Measurements from ENCODE around the gene PSORS1C2. TPM values are rescaled to one million over a fixed set of nuclear protein-coding genes. Genes with fewer than 3 reads are reported as not detected.
A peak's percentile ranks its signal among the peaks of the same experiment; 100 is the strongest.

The PSORS1C2 gene
- total and polyA plus RNA-seq, 12 donors = not detected

DNA sequence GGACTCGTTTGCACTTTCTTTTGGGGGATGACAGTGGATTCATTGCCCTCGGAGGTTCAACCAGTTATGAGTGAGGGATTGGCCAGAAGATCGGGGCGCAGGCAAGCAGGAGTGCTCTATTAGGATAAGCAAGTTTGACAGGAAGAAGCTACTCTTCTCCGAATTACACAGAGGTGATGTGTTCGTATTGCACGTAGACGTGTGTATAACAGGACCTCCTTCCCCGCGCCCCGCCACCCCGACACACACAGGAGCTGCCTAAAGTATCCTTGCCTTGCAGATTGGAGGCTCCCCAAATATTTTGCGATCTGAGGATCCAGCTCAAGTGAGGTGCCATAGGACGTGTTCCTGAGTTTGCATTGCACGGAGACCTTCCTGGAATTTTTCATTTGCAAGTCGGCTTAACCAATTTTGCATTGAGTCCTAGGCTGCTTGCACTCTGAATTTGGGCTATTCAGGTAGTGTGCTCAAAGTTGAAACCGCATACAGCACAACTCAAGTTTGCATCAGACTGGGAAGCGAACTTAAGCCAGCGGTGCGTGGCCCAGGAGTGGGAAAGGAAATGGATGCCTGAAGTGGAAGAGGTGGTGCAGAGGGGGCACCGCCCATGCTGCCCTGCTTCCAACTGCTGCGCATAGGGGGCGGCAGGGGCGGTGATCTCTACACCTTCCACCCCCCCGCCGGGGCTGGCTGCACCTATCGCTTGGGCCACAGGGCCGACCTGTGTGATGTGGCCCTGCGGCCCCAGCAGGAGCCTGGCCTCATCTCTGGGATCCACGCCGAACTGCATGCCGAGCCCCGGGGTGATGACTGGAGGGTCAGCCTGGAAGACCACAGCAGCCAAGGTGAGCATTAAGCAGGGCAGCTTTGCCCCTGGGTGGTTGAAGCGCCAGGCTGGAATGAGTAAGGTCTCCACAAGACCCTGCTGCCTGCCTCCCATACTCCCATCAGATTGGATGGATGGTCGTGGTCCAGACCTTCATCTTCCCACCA lies 20.3 kb upstream of the PSORS1C2 start:
- intact Hi-C loops (cut with DNase I) = loop anchor here in 1 of 10 donors (5.0 kb wide), 1 partner anchor 33 kb away; no protein-coding TSS in a partner anchor

GRCh38 chr6:31158140-31158862 lies 19.4 kb upstream of the PSORS1C2 start, which contains the start of gene TCF19:
TSS of gene TCF19 (plus strand) at chr6:31158589. CDS start at chr6:31159470, 881 bp downstream.
- DNase-seq (peak; percentile 99), ATAC-seq (peak; percentile 96 to 98 (median 97))
- TF ChIP-seq, protein P1, sequence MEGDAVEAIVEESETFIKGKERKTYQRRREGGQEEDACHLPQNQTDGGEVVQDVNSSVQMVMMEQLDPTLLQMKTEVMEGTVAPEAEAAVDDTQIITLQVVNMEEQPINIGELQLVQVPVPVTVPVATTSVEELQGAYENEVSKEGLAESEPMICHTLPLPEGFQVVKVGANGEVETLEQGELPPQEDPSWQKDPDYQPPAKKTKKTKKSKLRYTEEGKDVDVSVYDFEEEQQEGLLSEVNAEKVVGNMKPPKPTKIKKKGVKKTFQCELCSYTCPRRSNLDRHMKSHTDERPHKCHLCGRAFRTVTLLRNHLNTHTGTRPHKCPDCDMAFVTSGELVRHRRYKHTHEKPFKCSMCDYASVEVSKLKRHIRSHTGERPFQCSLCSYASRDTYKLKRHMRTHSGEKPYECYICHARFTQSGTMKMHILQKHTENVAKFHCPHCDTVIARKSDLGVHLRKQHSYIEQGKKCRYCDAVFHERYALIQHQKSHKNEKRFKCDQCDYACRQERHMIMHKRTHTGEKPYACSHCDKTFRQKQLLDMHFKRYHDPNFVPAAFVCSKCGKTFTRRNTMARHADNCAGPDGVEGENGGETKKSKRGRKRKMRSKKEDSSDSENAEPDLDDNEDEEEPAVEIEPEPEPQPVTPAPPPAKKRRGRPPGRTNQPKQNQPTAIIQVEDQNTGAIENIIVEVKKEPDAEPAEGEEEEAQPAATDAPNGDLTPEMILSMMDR (IDR thresholded peaks at IDR 0.05) = no peak
- WGBS, 2 donors = 0 to 1% methylated on average over 65 of the region's 65 CpGs
- Histone ChIP-seq H3K36me3 (peaks cover 0 to 48% (median 0%) of the 10 kb centered on the region in 9 donors), H3K27ac (peak within 1 kb of the TSS in 9 of 10 donors; percentile 27 to 86 (median 74)), H3K4me3 (peak within 1 kb of the TSS; percentile 32 to 99 (median 68)), H3K9me3 (no peaks in the 10 kb centered on the region), H3K4me1 (peaks cover 3 to 32% (median 21%) of the 10 kb centered on the region in 9 donors), H3K27me3 (no peaks in the 10 kb centered on the region)
- intact Hi-C loops (cut with DNase I) = loop anchor here in 1 of 10 donors (5.0 kb wide), 1 partner anchor 34 kb away; no protein-coding TSS in a partner anchor

More for the DNA sequence above, 20.3 kb upstream of the PSORS1C2 start:
- H3K27ac ChIP-seq = peak overlapping the region in 6 of 10 donors; percentile 20 to 86 (median 54)
- DNase-seq = no peak
- peaks cover 0 to 39% (median 0%) of the 10 kb centered on the region in 9 donors for H3K36me3 ChIP-seq
- no peak for ATAC-seq
- peak overlapping the region; percentile 12 to 99 (median 68) for H3K4me3 ChIP-seq
- TF ChIP-seq, protein P1 (IDR thresholded peaks at IDR 0.05) = no peak
- WGBS, 2 donors = 12 to 21% methylated on average over 35 of the region's 35 CpGs
- no peaks in the 10 kb centered on the region for H3K9me3 ChIP-seq
- peaks cover 3 to 36% (median 21%) of the 10 kb centered on the region in 9 donors for H3K4me1 ChIP-seq
- no peaks in the 10 kb centered on the region for H3K27me3 ChIP-seq

DNA sequence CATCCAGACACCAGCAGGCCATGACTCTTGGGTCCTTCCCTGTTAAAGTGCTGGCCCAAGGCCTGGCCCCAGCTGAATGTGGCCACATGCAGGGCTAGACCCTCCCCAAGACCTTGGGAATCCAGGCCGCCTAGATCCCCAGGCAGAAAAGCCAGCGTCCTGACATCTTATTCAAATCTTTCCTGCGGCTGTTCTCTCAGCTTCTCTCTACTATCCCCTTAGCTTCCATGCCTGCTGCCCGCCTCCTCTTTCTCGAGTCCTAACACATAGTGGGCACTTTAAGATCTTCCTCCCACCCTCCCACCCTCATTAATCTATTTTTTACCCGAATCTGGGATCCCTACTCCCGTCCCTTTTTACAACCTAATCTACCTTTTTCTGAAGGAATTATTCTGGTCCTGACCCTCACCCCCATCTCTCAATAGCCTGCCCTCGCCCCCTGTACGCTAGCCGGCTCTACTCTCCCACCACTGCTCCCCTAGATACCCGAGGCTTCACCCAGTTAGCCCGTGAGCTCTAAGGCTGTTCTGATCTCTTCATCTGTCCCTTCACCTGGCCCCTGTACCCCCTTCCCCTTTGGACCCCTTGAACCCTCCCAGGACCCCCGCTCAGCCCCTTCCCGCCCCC lies 18.8 kb upstream of the PSORS1C2 start, which contains the start of gene CCHCR1:
CCHCR1 (minus strand) TSS at position 290 of the 627 bp plus-strand sequence; CDS start at position 88, 202 bp downstream.
- Histone ChIP-seq H3K27ac (peak within 1 kb of the TSS in 9 of 10 donors; percentile 27 to 86 (median 74)), H3K4me1 (peaks cover 3 to 32% (median 21%) of the 10 kb centered on the region in 9 donors), H3K36me3 (peaks cover 0 to 47% (median 0%) of the 10 kb centered on the region in 9 donors), H3K9me3 (no peaks in the 10 kb centered on the region), H3K27me3 (no peaks in the 10 kb centered on the region), H3K4me3 (peak within 1 kb of the TSS; percentile 32 to 99 (median 68))
- intact Hi-C loops (cut with DNase I) = loop anchor here in 1 of 10 donors (5.0 kb wide), 1 partner anchor 35 kb away; no protein-coding TSS in a partner anchor
- WGBS, 2 donors = 7 to 9% methylated on average over 14 of the region's 14 CpGs
- peak in 5 of 8 donors; percentile 15 to 55 (median 16) for ATAC-seq
- TF ChIP-seq, protein P1 (IDR thresholded peaks at IDR 0.05) = no peak
- no peak for DNase-seq
